Gastroesophageal sphincter (tissue), 4 donors: ENCODE data around the gene SMLR1. TPM values are rescaled to one million over a fixed set of nuclear protein-coding genes. Genes with fewer than 3 reads are reported as not detected.
A peak's percentile ranks its signal among the peaks of the same experiment; 100 is the strongest.

Experiments
- ATAC-seq: fragments of 150-250 bp; one replicate; pipeline ENCODE4 v1.9.1; 2016; ENCODE audit warnings: mild to moderate bottlenecking, moderate library complexity
- H3K27ac ChIP-seq, 4 donors: fragments of 200-600 bp; sonication (generic) in 3 of 4; 1 replicate in 3 of 4; 2 replicates in 1 of 4; pipeline ENCODE4 v1.5.1; 2016 to 2019
- H3K27me3 ChIP-seq: fragments of 200-600 bp; sonication (generic); one replicate; pipeline ENCODE4 v1.5.1; 2019
- H3K36me3 ChIP-seq, 2 donors: fragments of 200-600 bp; sonication (generic); one replicate each; pipeline ENCODE4 v1.5.1; 2019; ENCODE audit warnings: control low read depth in 1 of 2
- H3K4me1 ChIP-seq, 3 donors: fragments of 200-600 bp; sonication (generic); 1 replicate in 2 of 3; 2 replicates in 1 of 3; pipeline ENCODE4 v1.5.1; 2016 to 2019; ENCODE audit warnings: control low read depth in 2 of 3
- H3K4me3 ChIP-seq, 2 donors: fragments of 200-600 bp; sonication (generic); one replicate each; pipeline ENCODE4 v1.5.1; 2019; ENCODE audit warnings: mild to moderate bottlenecking in 1 of 2, moderate library complexity in 1 of 2
- H3K9me3 ChIP-seq, 3 donors: fragments of 200-600 bp; sonication (generic); one replicate each; pipeline ENCODE4 v1.5.1; 2017 to 2019; ENCODE audit warnings: control low read depth in 2 of 3
- CTCF ChIP-seq, 4 experiments: fragments of 200-600 bp in 2 of 4; fragments of 450-650 bp in 2 of 4; sonication (generic) in 1 of 4; IDR thresholded peaks; one replicate each; pipeline ENCODE4 v1.5.1; 2017 to 2019; ENCODE audit warnings: antibody characterized with exemption in 4 of 4, mild to moderate bottlenecking in 2 of 4, moderate library complexity in 2 of 4
- EP300 ChIP-seq: sonication (generic); formaldehyde crosslinking; IDR thresholded peaks from one replicate; pipeline ENCODE4 v1.6.1; 2017; ENCODE audit warnings: antibody characterized with exemption, mild to moderate bottlenecking
- POLR2A ChIP-seq, 2 donors: fragments of 450-650 bp; IDR thresholded peaks; one replicate each; pipeline ENCODE4 v1.6.1; 2017; ENCODE audit warnings: antibody characterized with exemption in 2 of 2, mild to moderate bottlenecking in 2 of 2, moderate library complexity in 1 of 2
- POLR2AphosphoS5 ChIP-seq: sonication (generic); formaldehyde crosslinking; IDR thresholded peaks from one replicate; pipeline ENCODE4 v1.6.1; 2017; ENCODE audit warnings: antibody characterized with exemption
- WGBS, 2 donors: methylation state at CpG; one replicate each; pipeline ENCODE4 v1.1.5; 2018; ENCODE audit warnings: low coverage in 1 of 2; 5-methylcytosine and 5-hydroxymethylcytosine counted together
- total RNA-seq, 4 donors: library from RNA; depleted of rRNA; stranded (reverse); fragments of >200 nt; gene quantifications; one replicate each; pipeline ENCODE4 v1.1.0, GENCODE V29; 2016

The SMLR1 gene
- total RNA-seq, 4 donors from 2014 or later = not detected

DNA sequence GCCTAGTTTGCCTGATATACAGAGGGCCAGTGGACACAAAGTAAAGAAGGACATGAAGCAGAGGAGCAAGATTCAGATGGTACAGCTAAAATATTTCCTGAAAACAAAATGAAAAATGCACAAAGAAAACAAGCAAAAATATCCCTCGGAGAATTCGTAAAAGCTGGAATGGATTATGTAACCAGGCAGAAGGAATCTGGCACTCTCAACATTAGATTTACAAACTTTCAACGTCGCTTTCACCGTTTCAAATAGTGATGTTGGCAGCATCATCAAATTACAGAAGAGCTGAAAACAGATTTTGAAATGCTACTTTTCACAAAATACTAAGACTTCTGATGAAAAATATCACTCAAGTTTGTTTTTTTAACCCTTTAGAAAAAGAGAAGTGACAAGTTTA, 11.7 kb downstream of the SMLR1 start:
- ATAC-seq = no peak
- Histone ChIP-seq H3K36me3 (peaks cover 0 to 8% of the 10 kb centered on the region in 2 donors), H3K9me3 (no peaks in the 10 kb centered on the region), H3K4me1 (no peaks in the 10 kb centered on the region), H3K27ac (peak overlapping the region in 1 of 4 donors; percentile 33), H3K4me3 (no peak overlapping the region), H3K27me3 (no peaks in the 10 kb centered on the region)
- WGBS, 2 donors = 32 to 50% methylated on average over 5 of the region's 5 CpGs
- TF ChIP-seq CTCF (IDR thresholded peaks at IDR 0.05) (no peak), EP300 (no peak), POLR2AphosphoS5 (no peak), POLR2A (IDR thresholded peaks at IDR 0.05) (no peak)

DNA sequence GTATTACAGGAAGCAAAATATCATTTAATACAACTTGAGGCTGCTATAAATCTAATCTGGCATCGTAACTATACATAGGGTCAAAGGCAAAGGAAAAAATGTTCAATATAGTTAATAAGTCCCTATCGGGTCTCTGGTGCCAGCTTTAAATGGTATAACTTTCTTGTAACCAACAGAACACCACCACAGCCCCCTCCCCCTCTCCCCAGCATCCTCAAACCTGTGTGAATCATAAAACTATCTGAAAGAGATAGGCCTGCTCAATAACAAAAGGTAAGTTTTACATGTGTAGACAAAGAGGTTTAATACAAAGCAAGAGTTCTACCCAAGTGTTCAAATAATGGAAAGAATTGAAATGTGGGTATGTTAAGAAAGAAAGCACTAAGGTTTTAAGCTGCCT, 12.2 kb downstream of the SMLR1 start:
- TF ChIP-seq EP300 (no peak), POLR2AphosphoS5 (no peak), CTCF (IDR thresholded peaks at IDR 0.05) (no peak), POLR2A (IDR thresholded peaks at IDR 0.05) (no peak)
- Histone ChIP-seq H3K27ac (no peak overlapping the region), H3K27me3 (no peaks in the 10 kb centered on the region), H3K4me1 (no peaks in the 10 kb centered on the region), H3K4me3 (no peak overlapping the region), H3K9me3 (no peaks in the 10 kb centered on the region), H3K36me3 (peaks cover 0 to 8% of the 10 kb centered on the region in 2 donors)
- no peak for ATAC-seq
- WGBS, 2 donors = 60 to 97% methylated on average over 1 to 2 of the region's 2 CpGs

DNA sequence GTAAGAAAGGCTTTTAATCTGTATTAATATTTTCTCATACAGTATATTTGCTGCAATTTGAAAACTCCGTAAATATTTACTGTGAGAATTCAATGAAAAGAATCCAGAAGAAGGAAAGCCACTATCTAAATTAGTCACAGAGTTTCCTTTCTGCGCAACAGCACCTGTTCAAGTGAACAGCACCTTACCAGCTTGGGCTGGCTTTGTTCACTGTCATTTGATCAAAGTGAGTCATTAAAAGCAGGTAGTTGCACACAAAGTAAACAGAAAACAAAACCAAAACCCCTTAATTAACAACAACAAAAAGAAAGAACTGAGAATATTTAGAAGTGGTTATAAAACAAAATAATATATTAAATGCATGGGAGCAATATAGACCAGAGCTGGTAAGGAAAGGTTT, 12.8 kb downstream of the SMLR1 start:
- H3K27ac ChIP-seq = no peak overlapping the region
- WGBS, 2 donors = 94 to 100% methylated on average over 2 of the region's 2 CpGs
- no peak for ATAC-seq

DNA sequence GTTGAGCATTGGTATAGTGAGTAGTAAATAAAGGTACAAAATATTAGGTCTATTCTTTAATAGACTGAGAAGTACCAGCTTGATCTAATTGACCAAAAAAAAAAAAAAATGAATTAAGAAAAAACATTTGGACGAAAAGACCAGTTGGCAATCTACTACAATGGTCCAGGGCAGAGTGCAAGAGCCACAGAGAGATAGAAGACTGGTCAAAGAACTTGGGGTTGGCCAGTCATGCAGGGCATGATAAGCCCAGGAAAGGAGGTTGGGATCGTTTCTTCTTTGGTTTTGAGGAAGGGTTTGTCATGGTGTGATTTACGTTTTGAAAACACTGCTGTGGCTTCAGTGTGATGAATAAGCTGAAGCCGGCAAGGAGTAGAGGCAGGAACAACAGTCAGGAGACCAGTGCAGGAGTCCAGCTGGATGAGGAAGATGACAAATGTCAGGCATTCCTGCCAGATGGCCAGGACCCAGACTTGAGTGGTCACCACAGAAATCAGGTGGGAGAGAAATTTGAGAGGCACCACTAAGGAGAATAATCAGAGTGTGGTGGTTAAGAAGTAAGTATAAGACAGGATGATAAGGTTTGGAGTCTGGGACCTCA, 14.0 kb downstream of the SMLR1 start:
- peaks cover 0 to 8% of the 10 kb centered on the region in 2 donors for H3K36me3 ChIP-seq
- WGBS, 2 donors = 27 to 59% methylated on average over 4 of the region's 4 CpGs
- no peaks in the 10 kb centered on the region for H3K4me1 ChIP-seq
- no peak overlapping the region for H3K27ac ChIP-seq
- ATAC-seq = no peak
- H3K9me3 ChIP-seq = no peaks in the 10 kb centered on the region
- TF ChIP-seq POLR2A (IDR thresholded peaks at IDR 0.05) (no peak), EP300 (no peak), CTCF (IDR thresholded peaks at IDR 0.05) (no peak), POLR2AphosphoS5 (no peak)
- H3K4me3 ChIP-seq = no peak overlapping the region
- no peaks in the 10 kb centered on the region for H3K27me3 ChIP-seq

More for the DNA sequence above, 12.8 kb downstream of the SMLR1 start:
- Histone ChIP-seq H3K4me1 (no peaks in the 10 kb centered on the region), H3K9me3 (no peaks in the 10 kb centered on the region), H3K36me3 (peaks cover 0 to 8% of the 10 kb centered on the region in 2 donors), H3K4me3 (no peak overlapping the region), H3K27me3 (no peaks in the 10 kb centered on the region)
- no peak for TF ChIP-seq EP300
- TF ChIP-seq CTCF (IDR thresholded peaks at IDR 0.05) = no peak
- TF ChIP-seq POLR2A (IDR thresholded peaks at IDR 0.05) = no peak

GRCh38 chr6:130843575-130844320, 16.5 kb downstream of the SMLR1 start:
- no peak for ATAC-seq

More at GRCh38 chr6:130843575-130844320, 16.5 kb downstream of the SMLR1 start:
- WGBS, 2 donors = 76 to 97% methylated on average over 3 of the region's 3 CpGs
- H3K9me3 ChIP-seq = no peaks in the 10 kb centered on the region
- H3K27me3 ChIP-seq = no peaks in the 10 kb centered on the region
- no peak overlapping the region for H3K27ac ChIP-seq
- H3K4me1 ChIP-seq = peaks cover 0 to 8% (median 0%) of the 10 kb centered on the region in 3 donors
- peaks cover 0 to 8% of the 10 kb centered on the region in 2 donors for H3K36me3 ChIP-seq
- TF ChIP-seq CTCF (IDR thresholded peaks at IDR 0.05) (peak in 3 of 4 experiments; percentile 37 to 48 (median 40)), EP300 (no peak)
- no peak overlapping the region for H3K4me3 ChIP-seq
